ENCODE data around the gene AK8. TPM values are rescaled to one million over a fixed set of nuclear protein-coding genes. Genes with fewer than 3 reads are reported as not detected.

The AK8 gene
- total and polyA plus RNA-seq, 9 of the 15 experiments (the other 6 are each of a cell fraction or from before 2014, with no cell fraction given), result 0.06 to 0.37 TPM; not detected in 7

GRCh38 chr9:132838291-132838690, 39.8 kb downstream of the AK8 start:
- DNase-seq (ENCODE audit: extremely low read depth in 1 of 4, low spot score in 3 of 4), result no peak
- intact Hi-C loops (cut with micrococcal nuclease) (loop anchor here (2.0 kb wide), 1 partner anchor 45 kb away; no protein-coding TSS in a partner anchor), in situ Hi-C loops (cut with MboI) (no loop called here)
- Histone ChIP-seq H4K20me1 (replicated peaks; ENCODE audit: control insufficient read depth, insufficient read depth, low read length) (0 out of 2 replicates have a peak, but pooled peaks cover 6% of the 10 kb centered on the region), H3K4me2 (ENCODE audit: insufficient read depth, low read length) (no peak overlapping the region), H3K27ac (ENCODE audit: extremely low read depth, low read depth, low read length) (no peak overlapping the region), H3K4me3 (no peak overlapping the region), H2AFZ (ENCODE audit: low read depth, low read length) (no peak overlapping the region), H3K4me1 (replicated peaks in 1 of 2; ENCODE audit: control insufficient read depth in 2 of 2, insufficient read depth in 2 of 2, low read length in 2 of 2) (no peaks in the 10 kb centered on the region; a peak in 1 of 5 replicates), H3K36me3 (ENCODE audit: control insufficient read depth, insufficient read depth, low read length) (no peaks in the 10 kb centered on the region), H3K9me1 (ENCODE audit: control insufficient read depth, insufficient read depth, low read length) (no peaks in the 10 kb centered on the region), H3K9me3 (replicated peaks; ENCODE audit: control insufficient read depth, insufficient read depth, low read depth, low read length) (no peaks in the 10 kb centered on the region), H3K27me3 (ENCODE audit: control insufficient read depth in 2 of 2, insufficient read depth in 2 of 2, low read length in 2 of 2) (peaks cover 46 to 67% of the 10 kb centered on the region in 2 experiments), H3K9ac (ENCODE audit: insufficient read depth in 1 of 2, low read depth in 2 of 2, low read length in 2 of 2) (no peak overlapping the region), H3K79me2 (ENCODE audit: control insufficient read depth, insufficient read depth, low read length) (no peaks in the 10 kb centered on the region)
- POLR2A ChIA-PET, result interaction anchor here (0.6 to 1.7 kb wide), 3 partner anchors 10 to 26 kb away, joined by 3 to 8 read pairs (median 4); no protein-coding TSS in a partner anchor
- FAIRE-seq, result no peak
- CTCF ChIA-PET (ENCODE audit: low intra/inter-chr PET ratio), result interaction anchor here (0.6 kb wide), 1 partner anchor 409 kb away, joined by 7 read pairs; no protein-coding TSS in a partner anchor
- no peak for TF ChIP-seq SNRNP70 (optimal IDR thresholded peaks at IDR 0.05; ENCODE audit: low read depth, low read length)
- no peak for TF ChIP-seq MNT (conservative IDR thresholded peaks at IDR 0.05)
- TF ChIP-seq DMBX1 (CRISPR knock-in tag; IDR thresholded peaks at IDR 0.05; ENCODE audit: borderline replicate concordance), result no peak
- TF ChIP-seq CREB1 (IDR thresholded peaks at IDR 0.05), result no peak
- no peak for TF ChIP-seq CREB1 (CRISPR knock-in tag; IDR thresholded peaks at IDR 0.05)
- TF ChIP-seq ATF6 (CRISPR knock-in tag; IDR thresholded peaks at IDR 0.05), result no peak
- no peak for TF ChIP-seq FUS (optimal IDR thresholded peaks at IDR 0.05; ENCODE audit: low read depth, low read length)
- TF ChIP-seq SETDB1 (IDR thresholded peaks at IDR 0.05; ENCODE audit: low read length), result no peak
- no peak for TF ChIP-seq PKNOX1 (IDR thresholded peaks at IDR 0.05)
- TF ChIP-seq FOS (IDR thresholded peaks at IDR 0.05; ENCODE audit: extremely low read depth, insufficient read length), result no peak
- TF ChIP-seq CTBP1 (IDR thresholded peaks at IDR 0.05; ENCODE audit: borderline replicate concordance), result no peak
- TF ChIP-seq BRF1 (IDR thresholded peaks at IDR 0.05; ENCODE audit: borderline replicate concordance, extremely low read depth, insufficient read length), result no peak
- no peak for TF ChIP-seq ZNF398 (CRISPR knock-in tag; IDR thresholded peaks at IDR 0.05)
- no peak for TF ChIP-seq MAFK (IDR thresholded peaks at IDR 0.05; ENCODE audit: low read length)
- no peak for TF ChIP-seq ZNF121 (CRISPR knock-in tag; conservative IDR thresholded peaks at IDR 0.05)
- no peak for TF ChIP-seq NCOR1 (IDR thresholded peaks at IDR 0.05)
- no TSS peak for BruUV-seq (replicated peaks)
- ATAC-seq, result no peak
- WGBS (ENCODE audit: insufficient coverage, low coverage, missing lambda C conversion rate), result 11% methylated on average over 4 of the region's 4 CpGs

Data from K562 (cell line).